Stomach (tissue), 4 donors: Measurements from ENCODE around the gene RIMBP2.

Experiments used
- CTCF ChIP-seq, 7 experiments: fragments of 450-650 bp in 4 of 7; fragments of 200-600 bp in 3 of 7; sonication (generic) in 3 of 7; IDR thresholded peaks; one replicate each; pipeline ENCODE4 v1.5.1; 2016 to 2019; ENCODE audit warnings: antibody characterized with exemption in 7 of 7, control low read depth in 2 of 7, mild to moderate bottlenecking in 1 of 7
- EP300 ChIP-seq: sonication (generic); formaldehyde crosslinking; IDR thresholded peaks from one replicate; pipeline ENCODE4 v1.6.1; 2017; ENCODE audit warnings: antibody characterized with exemption
- POLR2AphosphoS5 ChIP-seq, 3 donors: sonication (generic); formaldehyde crosslinking; IDR thresholded peaks; one replicate each; pipeline ENCODE4 v1.6.1; 2016; ENCODE audit warnings: antibody characterized with exemption in 3 of 3

- no peak for TF ChIP-seq CTCF (IDR thresholded peaks at IDR 0.05)
- TF ChIP-seq POLR2AphosphoS5 (IDR thresholded peaks at IDR 0.05) = no peak
- TF ChIP-seq EP300 = no peak
These were observed 209.3 kb downstream of the RIMBP2 start for GRCh38 chr12:130506844-130507243.
